GM21529 (cell line): ENCODE data around the gene ADAM23.
"Not testable (repeated sequence)": the region's sequence is repeated elsewhere in the genome, so short reads cannot be mapped to it uniquely, and the experiment has no call there.

Source experiments
- ATAC-seq: cut with Tn5 transposase; IDR thresholded peaks from one replicate; pipeline ENCODE4 v1.9.1; 2021; ENCODE audit not compliant: unreplicated experiment

The ADAM23 gene

GRCh38 chr2:206442833-206443734 lies at the start of gene ADAM23:
TSS of gene ADAM23 (plus strand) at chr2:206443532. CDS start at chr2:206443867, 335 bp downstream.
- peak; percentile 48 for ATAC-seq

GRCh38 chr2:206396211-206396610 lies 47.1 kb upstream of the ADAM23 start:
- ATAC-seq = no peak

GRCh38 chr2:206402956-206403569 lies 40.3 kb upstream of the ADAM23 start:
- ATAC-seq = not testable (repeated sequence)

- peak; percentile 92 for ATAC-seq
These were observed 34.7 kb upstream of the ADAM23 start for GRCh38 chr2:206408323-206409320.

GRCh38 chr2:206410714-206411113 lies 32.6 kb upstream of the ADAM23 start:
- no peak for ATAC-seq

GRCh38 chr2:206415618-206416243 lies 27.6 kb upstream of the ADAM23 start:
- no peak for ATAC-seq

- no peak for ATAC-seq
These were observed 24.4 kb upstream of the ADAM23 start for GRCh38 chr2:206418968-206419367.

- no peak for ATAC-seq
These were observed 22.6 kb upstream of the ADAM23 start for GRCh38 chr2:206420721-206421120.

GRCh38 chr2:206422493-206422892 lies 20.8 kb upstream of the ADAM23 start:
- no peak for ATAC-seq

GRCh38 chr2:206423147-206423546 lies 20.2 kb upstream of the ADAM23 start:
- peak; percentile 65 for ATAC-seq

GRCh38 chr2:206424134-206424533 lies 19.2 kb upstream of the ADAM23 start:
- no peak for ATAC-seq

GRCh38 chr2:206428783-206429182 lies 14.5 kb upstream of the ADAM23 start:
- ATAC-seq = no peak

- no peak for ATAC-seq
These were observed 12.9 kb upstream of the ADAM23 start for GRCh38 chr2:206430452-206430851.

GRCh38 chr2:206431439-206431838 lies 11.9 kb upstream of the ADAM23 start:
- no peak for ATAC-seq

- ATAC-seq = no peak
These were observed 10.9 kb upstream of the ADAM23 start for GRCh38 chr2:206432193-206433082.

- no peak for ATAC-seq
These were observed 10.1 kb upstream of the ADAM23 start for GRCh38 chr2:206433190-206433589.

- ATAC-seq = no peak
These were observed 9.6 kb upstream of the ADAM23 start for GRCh38 chr2:206433686-206434085.

GRCh38 chr2:206435742-206436141 lies 7.6 kb upstream of the ADAM23 start:
- no peak for ATAC-seq

- ATAC-seq = no peak
These were observed 5.1 kb upstream of the ADAM23 start for GRCh38 chr2:206438196-206438724.
